DOHH2 (cell line): Measurements from ENCODE around the gene ZFHX3.

Experiments
- H3F3A ChIP-seq: fragments of 200-600 bp; sonication (generic), shearing (Covaris generic); 2 replicates; pipeline ENCODE4 v1.6.0; 2016; ENCODE audit warnings: antibody characterized with exemption, mild to moderate bottlenecking; ENCODE audit not compliant: control insufficient read depth, insufficient read depth
- H3K27ac ChIP-seq: fragments of 200-600 bp; sonication (generic); 2 replicates; pipeline ENCODE4 v1.5.1; 2014; ENCODE audit warnings: low read depth, mild to moderate bottlenecking, low read length, moderate library complexity
- H3K27me3 ChIP-seq: fragments of 200-600 bp; sonication (generic); 2 replicates; pipeline ENCODE4 v1.6.1; 2014; ENCODE audit warnings: mild to moderate bottlenecking, low read length, mixed read lengths; ENCODE audit not compliant: control insufficient read depth
- H3K36me3 ChIP-seq: fragments of 200-600 bp; sonication (generic); 2 replicates; pipeline ENCODE4 v1.6.1; 2014; ENCODE audit warnings: mild to moderate bottlenecking, low read length, moderate library complexity, mixed read lengths; ENCODE audit not compliant: control insufficient read depth
- H3K4me1 ChIP-seq: fragments of 200-600 bp; sonication (generic); 2 replicates; pipeline ENCODE4 v1.6.1; 2014; ENCODE audit warnings: mild to moderate bottlenecking, low read length, mixed read lengths; ENCODE audit not compliant: control insufficient read depth
- H3K4me2 ChIP-seq: fragments of 200-600 bp; sonication (generic); 2 replicates; pipeline ENCODE4 v1.6.0; 2014; ENCODE audit warnings: mild to moderate bottlenecking, low read length, moderate library complexity
- H3K4me3 ChIP-seq: fragments of 200-600 bp; sonication (generic); 2 replicates; pipeline ENCODE4 v1.5.1; 2014; ENCODE audit warnings: mild to moderate bottlenecking, low read length, mixed read lengths
- H3K79me2 ChIP-seq: fragments of 200-600 bp; sonication (generic); 2 replicates; pipeline ENCODE4 v1.6.1; 2014; ENCODE audit warnings: mild to moderate bottlenecking, low read length, mixed read lengths; ENCODE audit not compliant: control insufficient read depth
- H3K9me2 ChIP-seq: fragments of 200-600 bp; sonication (generic); replicated peaks from 2 replicates; pipeline ENCODE4 v1.6.1; 2014; ENCODE audit warnings: mild to moderate bottlenecking, low read length, mixed read lengths; ENCODE audit not compliant: control insufficient read depth
- H3K9me3 ChIP-seq: fragments of 200-600 bp; sonication (generic); 2 replicates; pipeline ENCODE4 v1.6.1; 2014; ENCODE audit warnings: antibody characterized with exemption, low read length, mixed read lengths; ENCODE audit not compliant: control insufficient read depth, insufficient read depth
- H4K20me1 ChIP-seq: fragments of 200-600 bp; sonication (generic); 2 replicates; pipeline ENCODE4 v1.6.0; 2014; ENCODE audit warnings: low read depth, mild to moderate bottlenecking, antibody characterized with exemption, low read length, moderate library complexity; ENCODE audit not compliant: control insufficient read depth, insufficient read depth
- EZH2phosphoT487 ChIP-seq: fragments of 200-600 bp; sonication (generic); IDR thresholded peaks from 2 replicates; pipeline ENCODE4 v1.6.1; 2017; ENCODE audit warnings: borderline replicate concordance, mild to moderate bottlenecking, antibody characterized with exemption, low read length, moderate library complexity, mixed read lengths
- TF ChIP-seq, protein P1 (sequence below): fragments of 200-600 bp; sonication (generic); IDR thresholded peaks from one replicate; pipeline ENCODE4 v1.5.1; 2014; ENCODE audit warnings: antibody characterized with exemption, mild to moderate bottlenecking, low read depth, low read length; ENCODE audit not compliant: poor library complexity, severe bottlenecking

ZFHX3 gene

GRCh38 chr16:72932050-72932449 is 115.9 kb downstream of the ZFHX3 start:
- Histone ChIP-seq H3K9me2 (no peaks in the 10 kb centered on the region), H3F3A (no peaks in the 10 kb centered on the region), H4K20me1 (no peaks in the 10 kb centered on the region; the same call in 1 of the 2 replicates), H3K27me3 (no peaks in the 10 kb centered on the region), H3K4me2 (no peak overlapping the region), H3K27ac (no peak overlapping the region), H3K36me3 (no peaks in the 10 kb centered on the region), H3K4me3 (no peak overlapping the region), H3K4me1 (0 out of 2 replicates have a peak, but pooled peaks cover 4% of the 10 kb centered on the region), H3K9me3 (no peaks in the 10 kb centered on the region), H3K79me2 (no peaks in the 10 kb centered on the region)
- no peak for TF ChIP-seq EZH2phosphoT487
- TF ChIP-seq, protein P1, sequence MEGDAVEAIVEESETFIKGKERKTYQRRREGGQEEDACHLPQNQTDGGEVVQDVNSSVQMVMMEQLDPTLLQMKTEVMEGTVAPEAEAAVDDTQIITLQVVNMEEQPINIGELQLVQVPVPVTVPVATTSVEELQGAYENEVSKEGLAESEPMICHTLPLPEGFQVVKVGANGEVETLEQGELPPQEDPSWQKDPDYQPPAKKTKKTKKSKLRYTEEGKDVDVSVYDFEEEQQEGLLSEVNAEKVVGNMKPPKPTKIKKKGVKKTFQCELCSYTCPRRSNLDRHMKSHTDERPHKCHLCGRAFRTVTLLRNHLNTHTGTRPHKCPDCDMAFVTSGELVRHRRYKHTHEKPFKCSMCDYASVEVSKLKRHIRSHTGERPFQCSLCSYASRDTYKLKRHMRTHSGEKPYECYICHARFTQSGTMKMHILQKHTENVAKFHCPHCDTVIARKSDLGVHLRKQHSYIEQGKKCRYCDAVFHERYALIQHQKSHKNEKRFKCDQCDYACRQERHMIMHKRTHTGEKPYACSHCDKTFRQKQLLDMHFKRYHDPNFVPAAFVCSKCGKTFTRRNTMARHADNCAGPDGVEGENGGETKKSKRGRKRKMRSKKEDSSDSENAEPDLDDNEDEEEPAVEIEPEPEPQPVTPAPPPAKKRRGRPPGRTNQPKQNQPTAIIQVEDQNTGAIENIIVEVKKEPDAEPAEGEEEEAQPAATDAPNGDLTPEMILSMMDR: no peak

- Histone ChIP-seq H3K4me1 (0 out of 2 replicates have a peak, but pooled peaks cover 4% of the 10 kb centered on the region), H3K9me3 (no peaks in the 10 kb centered on the region), H3K27me3 (no peaks in the 10 kb centered on the region), H3K79me2 (no peaks in the 10 kb centered on the region), H3K9me2 (no peaks in the 10 kb centered on the region), H3K36me3 (no peaks in the 10 kb centered on the region), H3K4me3 (no peak overlapping the region), H3F3A (no peaks in the 10 kb centered on the region), H3K27ac (no peak overlapping the region), H3K4me2 (no peak overlapping the region), H4K20me1 (peaks cover 3% of the 10 kb centered on the region)
- TF ChIP-seq EZH2phosphoT487: no peak
- TF ChIP-seq, protein P1: no peak
Observed at GRCh38 chr16:72930396-72930795, 117.5 kb downstream of the ZFHX3 start.

GRCh38 chr16:72928090-72928981 is 119.6 kb downstream of the ZFHX3 start:
- Histone ChIP-seq H3K36me3 (no peaks in the 10 kb centered on the region), H3K4me3 (no peak overlapping the region), H3K27me3 (no peaks in the 10 kb centered on the region), H3K9me3 (no peaks in the 10 kb centered on the region), H3K4me2 (no peak overlapping the region), H4K20me1 (peaks cover 6% of the 10 kb centered on the region; the same call in 1 of the 2 replicates), H3K9me2 (no peaks in the 10 kb centered on the region), H3F3A (no peaks in the 10 kb centered on the region), H3K27ac (no peak overlapping the region), H3K79me2 (no peaks in the 10 kb centered on the region), H3K4me1 (0 out of 2 replicates have a peak, but pooled peaks cover 4% of the 10 kb centered on the region)
- no peak for TF ChIP-seq EZH2phosphoT487
- TF ChIP-seq, protein P1: no peak
